Measurements from ENCODE around the gene KIF21B.
A peak's percentile ranks its signal among the peaks of the same experiment; 100 is the strongest.

The KIF21B gene, protein sequence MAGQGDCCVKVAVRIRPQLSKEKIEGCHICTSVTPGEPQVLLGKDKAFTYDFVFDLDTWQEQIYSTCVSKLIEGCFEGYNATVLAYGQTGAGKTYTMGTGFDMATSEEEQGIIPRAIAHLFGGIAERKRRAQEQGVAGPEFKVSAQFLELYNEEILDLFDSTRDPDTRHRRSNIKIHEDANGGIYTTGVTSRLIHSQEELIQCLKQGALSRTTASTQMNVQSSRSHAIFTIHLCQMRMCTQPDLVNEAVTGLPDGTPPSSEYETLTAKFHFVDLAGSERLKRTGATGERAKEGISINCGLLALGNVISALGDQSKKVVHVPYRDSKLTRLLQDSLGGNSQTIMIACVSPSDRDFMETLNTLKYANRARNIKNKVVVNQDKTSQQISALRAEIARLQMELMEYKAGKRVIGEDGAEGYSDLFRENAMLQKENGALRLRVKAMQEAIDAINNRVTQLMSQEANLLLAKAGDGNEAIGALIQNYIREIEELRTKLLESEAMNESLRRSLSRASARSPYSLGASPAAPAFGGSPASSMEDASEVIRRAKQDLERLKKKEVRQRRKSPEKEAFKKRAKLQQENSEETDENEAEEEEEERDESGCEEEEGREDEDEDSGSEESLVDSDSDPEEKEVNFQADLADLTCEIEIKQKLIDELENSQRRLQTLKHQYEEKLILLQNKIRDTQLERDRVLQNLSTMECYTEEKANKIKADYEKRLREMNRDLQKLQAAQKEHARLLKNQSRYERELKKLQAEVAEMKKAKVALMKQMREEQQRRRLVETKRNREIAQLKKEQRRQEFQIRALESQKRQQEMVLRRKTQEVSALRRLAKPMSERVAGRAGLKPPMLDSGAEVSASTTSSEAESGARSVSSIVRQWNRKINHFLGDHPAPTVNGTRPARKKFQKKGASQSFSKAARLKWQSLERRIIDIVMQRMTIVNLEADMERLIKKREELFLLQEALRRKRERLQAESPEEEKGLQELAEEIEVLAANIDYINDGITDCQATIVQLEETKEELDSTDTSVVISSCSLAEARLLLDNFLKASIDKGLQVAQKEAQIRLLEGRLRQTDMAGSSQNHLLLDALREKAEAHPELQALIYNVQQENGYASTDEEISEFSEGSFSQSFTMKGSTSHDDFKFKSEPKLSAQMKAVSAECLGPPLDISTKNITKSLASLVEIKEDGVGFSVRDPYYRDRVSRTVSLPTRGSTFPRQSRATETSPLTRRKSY (N-terminal part only)

DNA sequence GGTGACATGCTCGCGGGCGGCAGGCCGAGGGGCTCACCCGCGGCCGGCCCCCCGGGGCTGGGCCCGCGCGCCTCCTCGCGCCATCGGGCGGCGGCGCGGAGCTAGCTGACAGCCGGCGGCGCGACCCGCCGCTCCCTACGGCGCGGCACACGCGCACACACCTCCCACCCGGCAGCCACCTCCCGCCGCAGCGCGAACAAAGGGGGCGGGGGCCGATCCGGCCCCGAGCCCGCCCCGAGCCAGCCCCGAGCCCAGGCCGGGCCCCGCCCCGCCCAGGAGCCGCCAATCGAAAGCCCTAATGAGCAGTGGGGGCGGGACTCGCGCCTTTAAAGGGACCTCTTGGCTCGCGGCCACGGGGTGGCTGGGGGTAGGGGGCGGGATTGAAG lies at the start of gene KIF21B:
KIF21B (minus strand) TSS at position 198 of the 386 bp plus-strand sequence. CDS start 331 bp downstream, outside the sequence.
- DNase-seq = peak; percentile 95

DNA sequence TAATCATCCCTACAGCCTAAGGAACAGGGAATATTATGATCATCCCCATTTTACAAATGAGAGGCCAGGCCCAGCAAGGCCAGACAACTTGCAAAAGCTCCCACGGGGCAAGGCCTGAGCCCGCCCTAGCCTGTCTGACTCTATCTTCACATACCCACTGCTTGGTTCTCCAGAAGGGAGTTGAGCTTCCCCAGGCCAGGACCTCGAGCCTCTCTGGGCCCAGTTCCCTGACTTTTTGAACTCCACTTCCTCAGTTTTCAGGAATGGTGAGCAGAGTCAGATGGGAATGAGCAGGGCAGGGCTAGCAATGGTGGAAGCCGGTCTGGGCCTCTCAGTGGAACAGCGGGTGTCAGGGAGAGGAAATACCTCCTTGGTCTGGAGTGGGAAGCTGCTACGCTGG lies 49.4 kb upstream of the KIF21B start:
- DNase-seq = no peak

DNA sequence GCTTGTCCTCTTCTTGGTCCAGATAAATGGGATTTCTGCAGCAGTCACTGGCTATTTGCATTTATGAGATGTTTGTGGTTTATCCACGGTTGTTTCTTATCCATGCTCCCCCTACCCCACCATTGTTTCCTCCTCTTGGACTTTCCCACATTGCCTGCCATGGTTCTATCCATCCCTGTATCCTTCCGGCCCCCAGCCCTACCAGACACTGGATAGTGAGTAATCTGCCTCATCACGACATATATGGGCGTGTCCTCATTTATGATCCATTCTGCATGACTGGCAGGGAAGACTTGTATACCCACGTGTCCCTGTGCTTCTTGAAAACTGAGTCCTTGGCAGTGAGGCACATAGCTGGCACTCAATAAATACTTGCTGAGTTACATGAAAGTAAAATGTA lies 48.6 kb upstream of the KIF21B start:
- DNase-seq = no peak

DNA sequence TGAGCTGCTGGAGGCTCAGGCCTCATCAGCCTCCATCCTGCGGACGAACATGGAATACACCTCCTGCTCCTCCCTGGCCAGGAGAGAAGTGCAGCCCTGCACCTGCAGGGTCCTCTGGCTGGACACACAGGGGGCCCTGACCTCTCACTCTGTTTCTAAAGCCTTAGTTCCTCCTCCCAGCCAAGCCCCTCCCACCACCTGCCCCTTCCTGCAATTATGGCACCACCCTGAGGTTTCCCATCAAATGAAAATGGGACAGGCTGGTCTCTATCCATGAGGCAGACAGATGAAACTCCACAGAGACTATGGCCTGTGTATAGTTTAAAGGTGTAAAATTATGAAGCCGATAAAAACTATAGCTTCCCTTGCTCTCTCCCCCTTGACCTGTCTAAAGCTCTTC lies 46.1 kb upstream of the KIF21B start:
- no peak for DNase-seq

DNA sequence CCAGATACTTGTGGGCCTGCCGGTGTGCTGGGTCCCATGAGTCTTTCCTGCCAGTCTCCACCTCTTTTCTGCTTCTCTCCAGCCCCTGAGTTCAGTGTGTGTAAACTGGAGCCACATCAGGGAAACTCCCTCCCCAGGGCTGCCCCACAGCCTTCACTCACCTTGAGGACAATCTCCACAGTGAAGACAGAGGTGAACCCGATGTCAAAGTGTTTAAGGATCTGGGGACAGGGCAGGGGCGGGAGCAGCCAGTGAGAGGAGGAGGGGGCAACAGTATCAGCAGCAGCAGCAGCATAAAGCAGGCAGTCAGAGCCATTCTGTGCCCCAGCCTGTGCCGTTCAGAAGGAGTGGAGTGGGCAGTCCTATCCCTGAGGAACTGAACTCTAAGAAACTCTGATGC lies 45.5 kb upstream of the KIF21B start:
- DNase-seq = no peak

DNA sequence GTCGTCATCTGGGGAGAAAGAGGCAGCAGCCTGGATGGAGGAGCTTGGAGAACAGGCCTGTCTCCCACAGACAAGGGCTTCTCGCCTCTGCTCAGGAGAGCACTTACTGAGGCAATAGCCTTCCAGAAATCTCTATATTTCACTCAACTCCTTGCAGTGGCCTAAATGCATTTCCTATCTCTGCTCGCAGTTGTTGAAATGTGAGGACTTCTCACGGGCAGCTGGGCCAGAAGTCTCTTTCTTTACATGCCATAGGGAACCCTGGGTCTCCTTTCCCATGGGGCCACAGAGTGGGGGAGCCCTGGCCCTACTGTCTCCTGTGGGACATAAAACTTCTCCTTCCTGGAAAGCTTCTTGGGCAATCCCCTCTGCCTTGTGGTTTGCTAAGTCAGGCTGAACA lies 43.5 kb upstream of the KIF21B start:
- DNase-seq = no peak

DNA sequence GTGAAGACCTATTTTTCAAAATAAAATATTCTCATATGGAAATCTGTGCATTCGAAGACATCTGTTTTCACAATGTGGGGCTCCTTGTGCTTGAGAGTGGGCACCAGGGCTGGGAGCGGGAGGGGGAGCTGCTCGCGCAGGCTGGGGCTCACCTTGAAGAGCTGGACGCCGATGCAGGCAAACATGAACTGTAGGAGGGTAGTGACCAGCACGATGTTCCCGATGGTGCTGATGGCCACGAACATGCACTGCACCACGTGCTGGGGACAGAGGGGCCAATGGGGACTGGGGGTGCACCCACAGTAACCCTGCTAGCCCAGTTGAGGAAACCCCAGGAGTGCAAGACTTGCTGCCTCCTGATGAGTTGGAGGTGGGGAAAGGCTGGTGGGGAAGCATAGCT lies 42.2 kb upstream of the KIF21B start:
- no peak for DNase-seq

DNA sequence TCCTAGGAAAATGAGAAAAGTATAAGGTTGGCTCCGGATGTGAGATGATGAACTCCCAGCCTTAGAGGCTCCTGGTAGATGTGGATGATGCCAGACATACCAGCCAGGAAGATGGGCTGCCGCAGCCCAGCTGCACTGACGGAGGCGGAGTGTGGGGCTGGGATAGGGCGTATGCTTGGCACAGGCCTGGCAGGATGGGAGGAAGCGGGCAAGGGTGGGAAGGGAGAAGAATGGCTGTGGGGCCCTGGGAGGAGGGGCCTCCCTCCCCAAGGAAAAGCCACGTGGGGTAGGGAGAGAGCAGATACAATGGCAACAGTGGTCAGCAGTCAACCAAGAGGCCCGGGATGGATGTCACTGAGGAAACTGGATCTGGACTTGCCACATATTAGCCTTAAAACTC lies 41.3 kb upstream of the KIF21B start:
- DNase-seq = no peak

DNA sequence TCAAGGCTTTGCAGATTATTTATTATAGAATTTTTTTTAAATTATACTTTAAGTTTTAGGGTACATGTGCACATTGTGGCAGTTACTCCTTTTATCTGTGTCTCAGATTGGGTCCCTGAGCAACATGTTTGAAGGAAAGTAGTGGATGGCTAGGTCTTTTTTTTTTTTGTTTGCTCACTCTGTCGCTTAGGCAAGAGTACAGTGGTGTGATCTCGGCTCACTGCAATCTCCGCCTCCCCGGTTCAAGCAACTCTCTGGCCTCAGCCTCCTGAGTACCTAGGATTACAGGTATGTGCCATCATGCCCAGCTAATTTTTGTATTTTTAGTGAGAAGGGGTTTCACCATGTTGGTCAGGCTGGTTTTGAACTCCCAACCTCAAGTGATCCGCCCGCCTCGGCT lies 39.6 kb upstream of the KIF21B start:
- no peak for DNase-seq

DNA sequence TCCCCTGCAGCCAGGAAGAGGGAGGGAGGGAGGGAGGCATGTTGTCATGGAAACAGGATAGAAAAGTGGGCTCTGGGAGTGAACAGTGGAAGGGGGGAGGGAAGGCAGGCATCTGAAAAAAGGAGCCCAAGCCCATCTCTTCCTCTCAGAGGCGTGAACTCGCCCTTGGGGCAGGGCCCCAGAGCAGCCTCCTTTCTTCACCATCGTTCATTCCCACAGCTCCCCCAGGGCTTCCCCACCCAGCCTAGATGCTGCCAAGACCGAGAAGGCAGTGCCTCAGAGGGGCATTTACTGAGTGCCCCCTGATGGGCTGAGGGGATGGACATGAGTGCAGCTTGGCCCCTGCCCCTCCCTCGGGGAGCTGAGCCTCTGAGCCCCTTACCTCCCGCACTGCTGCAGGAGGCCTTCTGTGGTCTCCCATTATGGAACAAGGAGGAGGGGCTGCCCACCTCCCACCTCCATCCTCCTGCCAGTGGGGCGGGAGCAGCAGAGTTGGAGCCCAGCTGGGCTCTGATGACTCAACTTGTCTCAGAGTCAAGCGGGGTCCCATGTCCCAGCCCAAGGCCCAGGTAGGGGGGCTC lies 39.1 kb upstream of the KIF21B start:
- DNase-seq = no peak

DNA sequence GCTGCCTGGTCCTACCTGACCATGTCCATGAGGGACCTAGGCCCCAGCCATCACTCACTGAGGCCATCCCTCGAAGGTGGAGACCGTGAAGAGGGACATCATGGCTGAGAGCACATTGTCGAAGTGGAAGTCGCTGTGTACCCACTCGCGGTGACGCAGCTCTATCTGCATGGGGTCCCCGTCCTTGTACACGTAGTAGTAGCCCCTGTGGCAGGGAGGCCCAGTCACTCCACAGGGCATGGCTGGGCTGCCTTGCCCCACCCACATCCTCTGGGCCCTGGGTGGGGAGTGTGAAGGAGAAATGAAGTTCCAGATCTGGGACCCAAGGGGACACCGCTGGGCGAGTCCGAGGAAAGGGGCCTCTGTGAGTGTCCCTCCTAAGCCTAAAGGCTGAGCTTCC lies 38.4 kb upstream of the KIF21B start:
- DNase-seq = no peak

DNA sequence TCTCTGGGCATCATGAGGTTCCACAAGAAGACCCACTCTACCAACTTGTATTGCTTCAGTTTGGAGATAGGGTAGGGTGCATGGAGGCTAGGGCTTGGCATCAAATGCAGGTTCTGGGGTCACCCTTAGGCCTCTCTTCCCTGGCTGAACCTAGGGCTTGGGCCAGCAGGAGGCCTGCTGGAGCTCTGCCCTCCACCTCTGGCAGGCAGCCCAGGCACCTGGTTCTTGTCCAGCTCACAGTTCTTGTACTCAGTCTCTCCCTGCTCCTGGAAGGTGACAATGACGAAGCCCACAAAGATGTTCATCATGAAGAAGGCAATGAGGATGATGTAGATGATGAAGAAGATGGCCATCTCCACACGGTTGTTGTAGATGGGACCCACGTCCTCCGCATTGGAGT lies 37.5 kb upstream of the KIF21B start:
- DNase-seq = no peak

DNA sequence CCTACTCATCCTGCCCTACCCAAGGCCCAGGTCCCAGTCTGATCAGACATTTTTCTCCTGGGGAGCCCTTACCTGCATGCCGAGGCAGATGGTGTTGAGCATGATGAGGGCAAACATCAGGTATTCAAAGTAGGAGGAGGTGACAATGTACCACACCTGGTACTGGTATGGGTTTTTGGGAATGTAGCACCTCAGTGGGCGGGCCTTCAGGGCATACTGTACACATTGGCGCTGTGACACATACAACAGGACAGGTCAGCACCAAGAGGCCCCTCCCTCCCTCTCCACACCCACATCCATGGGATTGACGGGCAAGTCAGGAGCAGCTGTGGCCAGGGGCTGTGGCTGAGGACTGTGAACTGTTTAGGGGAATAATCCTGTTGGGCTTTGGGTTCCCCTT lies 37.1 kb upstream of the KIF21B start:
- no peak for DNase-seq

DNA sequence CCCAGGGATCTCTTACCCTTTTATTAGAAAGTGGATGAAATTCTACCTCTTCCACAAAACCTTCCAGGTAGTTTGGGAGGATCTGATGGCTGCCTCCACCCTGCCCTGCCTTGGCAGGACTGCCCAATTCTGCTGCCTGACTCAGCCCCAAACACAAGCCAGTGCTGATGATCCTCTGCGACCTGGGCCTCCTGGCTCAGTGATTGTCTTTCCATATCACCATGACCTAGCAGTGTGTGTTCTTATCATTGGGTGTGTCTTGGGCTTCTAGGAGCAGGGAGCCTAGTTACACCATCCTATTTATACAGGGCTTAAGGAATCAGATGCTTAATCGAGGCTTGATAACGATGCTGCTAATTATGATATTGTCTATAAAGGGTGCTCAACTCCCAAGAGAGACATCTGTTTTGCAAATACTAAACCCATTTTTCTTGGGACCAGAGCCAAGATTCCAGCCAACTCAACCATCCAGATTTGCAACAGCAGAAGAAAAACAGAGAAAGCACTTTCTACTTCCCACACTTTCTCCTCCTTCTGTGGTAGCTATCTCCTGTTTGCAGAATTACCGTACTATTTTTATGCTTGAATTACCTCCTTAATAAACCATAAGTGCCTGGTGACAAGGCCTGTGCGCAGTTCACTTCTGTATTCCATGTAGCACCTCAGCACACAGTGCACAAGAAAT lies 36.5 kb upstream of the KIF21B start:
- DNase-seq = no peak

DNA sequence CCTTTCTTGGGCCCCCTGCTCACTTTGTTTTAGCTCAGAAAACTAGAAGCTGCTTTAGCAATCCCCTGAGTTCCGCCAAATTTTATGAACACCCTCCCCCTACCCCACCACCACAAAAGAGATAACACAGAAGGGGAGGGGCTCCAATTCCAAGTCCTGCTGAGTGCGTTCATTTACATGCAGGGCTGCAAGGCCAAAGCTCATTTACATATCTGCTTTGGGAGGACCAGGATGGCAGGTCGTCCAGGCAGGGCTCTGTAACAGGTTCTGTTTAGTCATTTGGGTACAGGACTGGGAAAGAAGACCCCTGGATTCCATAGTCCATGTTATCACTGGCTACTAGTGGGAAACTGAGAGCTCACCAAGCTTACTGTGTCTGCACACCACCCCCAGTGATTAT lies 35.9 kb upstream of the KIF21B start:
- DNase-seq = no peak

DNA sequence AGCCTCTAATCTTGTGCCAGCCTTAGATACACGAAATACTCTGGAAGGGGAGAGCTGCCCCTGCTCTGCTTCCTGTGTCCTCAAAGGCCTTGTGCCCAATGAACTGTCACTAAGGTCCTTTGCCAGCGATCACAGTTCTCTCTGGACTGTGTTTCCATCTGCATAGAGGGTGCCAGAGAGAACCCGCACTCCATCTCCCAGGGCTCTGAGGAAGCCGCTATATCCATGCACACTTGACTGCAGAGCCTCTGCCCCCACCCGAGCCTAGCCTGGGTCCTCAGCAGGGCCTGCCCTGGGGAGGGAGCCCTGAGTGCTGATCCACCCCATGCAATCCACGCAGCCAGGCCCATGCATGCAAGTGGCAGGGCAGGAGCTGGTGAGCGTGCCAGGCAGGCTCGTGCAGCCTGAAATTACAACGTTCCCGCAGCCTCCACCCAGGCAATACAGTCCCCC lies 30.6 kb upstream of the KIF21B start:
- no peak for DNase-seq

DNA sequence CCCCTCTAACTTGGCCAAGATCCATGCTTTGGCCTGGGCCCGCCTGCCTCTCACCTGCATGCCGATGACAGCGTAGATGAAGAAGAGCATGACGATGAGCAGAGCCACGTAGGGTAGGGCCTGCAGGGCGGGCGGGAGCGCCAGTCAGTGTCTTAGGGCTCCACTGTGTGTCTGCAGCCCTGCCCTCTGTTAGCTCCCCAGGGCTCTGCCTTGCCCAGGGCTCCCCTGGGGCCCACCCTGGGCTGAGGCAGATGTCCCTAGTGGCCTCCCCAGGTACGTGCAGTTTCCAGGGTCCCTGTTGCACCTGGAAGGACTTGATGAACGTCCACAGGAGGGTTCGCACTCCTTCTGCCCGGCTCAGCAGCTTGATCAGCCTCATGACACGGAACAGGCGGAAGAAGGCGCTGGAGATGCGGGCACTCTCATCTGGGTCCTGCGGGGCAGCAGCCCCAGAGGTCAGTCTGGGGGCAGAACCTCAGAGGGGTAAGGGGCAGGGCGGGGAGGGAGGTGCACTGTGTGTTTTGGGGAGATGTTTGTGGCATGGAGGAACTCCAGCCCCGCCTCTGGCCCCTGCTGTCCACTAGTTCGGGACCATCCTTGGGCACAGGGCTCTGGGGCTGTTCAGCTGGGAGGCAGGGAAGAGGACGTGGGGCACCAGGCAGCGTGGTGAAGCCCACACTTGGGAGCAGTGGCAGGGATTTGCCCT lies 29.8 kb upstream of the KIF21B start:
- no peak for DNase-seq

DNA sequence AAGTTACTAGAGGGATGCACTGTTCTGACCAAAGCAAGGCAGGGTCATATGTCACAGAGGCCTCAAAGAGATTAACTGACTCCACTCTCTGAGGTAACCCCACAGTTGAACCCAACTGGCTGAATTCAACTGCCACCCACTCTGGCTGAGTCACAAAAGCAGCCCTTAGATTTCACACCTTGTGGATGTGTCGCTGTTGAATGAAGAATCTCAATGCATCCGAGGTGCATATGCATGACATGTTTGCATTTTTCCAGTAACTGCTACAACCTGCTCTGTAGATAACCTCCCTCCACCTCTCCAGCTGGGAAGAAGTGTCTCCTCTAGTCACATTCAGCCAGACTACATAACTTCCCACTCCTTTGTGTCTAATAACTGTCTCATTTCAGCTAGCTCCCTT lies 27.9 kb upstream of the KIF21B start:
- DNase-seq = no peak

DNA sequence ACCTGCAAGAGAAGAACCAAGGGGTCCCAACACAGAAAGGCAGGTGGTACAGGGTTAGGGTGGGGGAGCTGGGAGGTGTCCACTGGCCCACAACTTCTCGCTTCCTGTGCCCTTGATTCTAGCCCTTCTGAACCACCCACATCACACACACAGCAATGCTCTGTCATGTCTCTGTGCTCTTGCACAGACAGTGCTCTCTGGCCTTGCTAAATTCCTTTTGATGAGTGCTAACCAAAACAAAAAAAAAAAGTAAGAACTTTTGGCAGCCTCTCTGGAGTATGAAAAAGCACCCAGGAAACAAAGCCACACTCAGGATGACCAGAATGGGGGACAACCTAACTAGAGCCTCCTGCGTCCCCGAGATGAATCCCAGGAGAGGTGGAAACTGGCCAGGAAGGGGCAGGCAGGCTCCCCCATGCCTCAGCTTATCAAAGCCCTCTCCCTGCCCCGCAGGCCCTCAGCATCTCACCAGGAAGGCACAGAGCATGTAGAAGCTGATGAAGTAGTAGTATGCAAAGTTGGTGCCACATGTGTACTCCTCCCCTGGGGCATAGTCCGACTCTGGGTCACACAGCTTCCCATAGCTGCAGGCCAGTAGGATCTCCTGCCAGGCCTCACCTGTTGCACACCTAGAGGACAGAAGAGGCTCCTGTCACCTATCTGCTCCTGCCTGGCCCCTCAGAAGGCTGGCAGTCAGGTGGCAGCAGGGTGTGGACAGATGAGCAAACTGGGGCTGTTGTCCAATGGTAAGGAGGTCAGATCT lies 27.2 kb upstream of the KIF21B start:
- DNase-seq = no peak

DNA sequence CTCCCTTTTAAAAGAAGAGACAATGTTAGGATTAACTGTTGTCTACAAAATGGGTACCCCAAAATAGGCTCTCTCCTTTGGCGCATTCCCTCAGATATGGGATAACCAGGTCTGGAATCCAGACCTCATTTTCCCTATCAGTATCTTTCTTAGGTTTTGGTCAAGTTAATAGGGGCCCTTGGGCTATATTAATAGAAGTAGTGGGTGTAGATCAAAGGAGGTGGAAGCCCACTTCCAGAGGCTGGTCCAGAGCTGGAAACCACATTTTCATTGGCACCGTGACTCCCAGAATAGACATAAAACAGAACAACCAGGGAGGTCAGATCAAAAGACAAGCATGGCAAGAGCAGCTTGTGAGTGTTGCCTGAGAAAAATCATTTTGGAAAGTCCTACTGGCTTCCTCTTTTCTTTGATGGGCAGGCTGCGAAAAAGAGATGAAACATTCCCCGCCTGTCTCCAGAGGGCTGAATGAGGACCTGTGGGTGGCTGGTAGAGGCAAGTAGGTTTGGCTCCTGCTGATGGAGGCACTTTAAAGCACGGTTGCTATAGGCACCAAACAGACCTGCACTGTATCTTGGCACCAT lies 25.8 kb upstream of the KIF21B start:
- no peak for DNase-seq

DNA sequence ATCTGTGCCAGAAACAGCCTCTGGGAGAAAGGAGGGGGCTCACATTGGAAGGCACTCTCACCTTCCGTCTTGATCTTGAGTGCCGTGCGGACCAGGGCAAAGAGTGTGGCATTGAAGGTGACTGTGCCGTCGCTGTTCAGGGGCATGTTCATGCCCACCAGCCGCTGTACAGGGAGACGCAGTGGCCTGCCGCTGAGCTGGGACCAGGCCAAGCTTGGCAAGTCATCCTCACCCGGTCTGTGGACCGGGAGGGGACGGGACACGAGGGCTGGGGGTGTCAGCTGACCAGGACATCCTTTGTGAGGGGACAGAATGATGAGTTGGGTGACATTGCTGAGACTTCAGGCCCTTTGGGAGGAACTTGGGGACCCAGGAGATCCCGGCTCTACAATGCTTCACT lies 25.0 kb upstream of the KIF21B start:
- no peak for DNase-seq
